ENCODE data around the gene SGK1. TPM values are rescaled to one million over a fixed set of nuclear protein-coding genes. Genes with fewer than 3 reads are reported as not detected.

Gene SGK1
- polyA plus RNA-seq, 2 of the 4 experiments (the other 2 are of a cell fraction) = 41.3 to 131 TPM

- ChIA-PET POLR2A (no interaction called here), CTCF (interaction anchor here (3.2 kb wide), 1 partner anchor 12 kb away, joined by 17 read pairs; no protein-coding TSS in a partner anchor)
- ATAC-seq (no peak), DNase-seq (ENCODE audit: low read depth in 1 of 2, low spot score in 1 of 2) (no peak), FAIRE-seq (no peak)
- 73% methylated on average over 3 of the region's 3 CpGs for WGBS (ENCODE audit: missing lambda C conversion rate)
- Histone ChIP-seq H3K4me1 (peaks cover 18% of the 10 kb centered on the region; the same call in 2 of the 3 replicates), H3K27ac (no peak overlapping the region), H3K9me3 (no peaks in the 10 kb centered on the region), H3K4me2 (no peak overlapping the region), H3K4me3 (no peak overlapping the region)
- TF ChIP-seq TFCP2L1 (CRISPR knock-in tag; IDR thresholded peaks at IDR 0.05) = no peak
- TF ChIP-seq ESRRA (IDR thresholded peaks at IDR 0.05; ENCODE audit: borderline replicate concordance, low read length) = no peak
These were observed 127.0 kb downstream of the SGK1 start for GRCh38 chr6:134190883-134191282.

GRCh38 chr6:134187751-134188150, 130.2 kb downstream of the SGK1 start:
- 59% methylated on average over 3 of the region's 3 CpGs for WGBS (ENCODE audit: missing lambda C conversion rate)
- Histone ChIP-seq H3K4me2 (no peak overlapping the region), H3K4me1 (peaks cover 3% of the 10 kb centered on the region; the same call in 2 of the 3 replicates), H3K4me3 (no peak overlapping the region), H3K27ac (no peak overlapping the region), H3K9me3 (no peaks in the 10 kb centered on the region)
- ChIA-PET CTCF (no interaction called here), POLR2A (no interaction called here)
- no peak for DNase-seq (ENCODE audit: low read depth in 1 of 2, low spot score in 1 of 2)
- no peak for ATAC-seq
- no peak for FAIRE-seq
- TF ChIP-seq NFE2L2 (conservative IDR thresholded peaks at IDR 0.05; ENCODE audit: low read length) (no peak), FOSL2 (IDR thresholded peaks at IDR 0.05) (no peak), FOSL2 (CRISPR knock-in tag; IDR thresholded peaks at IDR 0.05) (no peak), E2F6 (IDR thresholded peaks at IDR 0.05; ENCODE audit: borderline replicate concordance, low read depth) (no peak), USF2 (IDR thresholded peaks at IDR 0.05) (no peak), NR3C1 (IDR thresholded peaks at IDR 0.05) (no peak), CBX2 (IDR thresholded peaks at IDR 0.05; ENCODE audit: borderline replicate concordance, low read depth) (no peak), RAD21 (conservative IDR thresholded peaks at IDR 0.05 in 1 of 2, IDR thresholded peaks at IDR 0.05 in 1 of 2) (no peak), KDM1A (IDR thresholded peaks at IDR 0.05; ENCODE audit: low read depth) (no peak), ZSCAN20 (CRISPR knock-in tag; IDR thresholded peaks at IDR 0.05) (no peak), CBX8 (IDR thresholded peaks at IDR 0.05) (no peak), PHF8 (IDR thresholded peaks at IDR 0.05; ENCODE audit: borderline replicate concordance, low read depth) (no peak), RNF2 (IDR thresholded peaks at IDR 0.05; ENCODE audit: borderline replicate concordance, low read depth) (no peak), POLR2A (IDR thresholded peaks at IDR 0.05; ENCODE audit: low read length) (no peak), JUNB (IDR thresholded peaks at IDR 0.05) (no peak), ZNF302 (CRISPR knock-in tag; IDR thresholded peaks at IDR 0.05) (no peak), REST (IDR thresholded peaks at IDR 0.05) (no peak), RARB (CRISPR knock-in tag; IDR thresholded peaks at IDR 0.05) (no peak)

- no peak overlapping the region for H3K27ac ChIP-seq
- TF ChIP-seq ZNF302 (CRISPR knock-in tag; IDR thresholded peaks at IDR 0.05) (no peak), ZC3H11A (IDR thresholded peaks at IDR 0.05) (no peak), BCL3 (IDR thresholded peaks at IDR 0.05) (no peak), POLR2AphosphoS2 (conservative IDR thresholded peaks at IDR 0.05; ENCODE audit: low read length) (no peak), TP53 (CRISPR knock-in tag; IDR thresholded peaks at IDR 0.05) (no peak), KDM1A (IDR thresholded peaks at IDR 0.05; ENCODE audit: low read depth) (no peak), ELK1 (IDR thresholded peaks at IDR 0.05; ENCODE audit: low read depth, low read length) (no peak), KDM5A (IDR thresholded peaks at IDR 0.05) (no peak)
- POLR2A ChIA-PET = no interaction called here
- FAIRE-seq (no peak), DNase-seq (ENCODE audit: low read depth in 1 of 2, low spot score in 1 of 2) (no peak), ATAC-seq (no peak)
- no peak overlapping the region for H3K4me2 ChIP-seq
- no peak overlapping the region for H3K4me3 ChIP-seq
- WGBS (ENCODE audit: missing lambda C conversion rate) = 51% methylated on average over 2 of the region's 2 CpGs
- H3K4me1 ChIP-seq = peaks cover 9% of the 10 kb centered on the region; the same call in 2 of the 3 replicates
- H3K9me3 ChIP-seq = no peaks in the 10 kb centered on the region
- CTCF ChIA-PET = interaction anchor here (0.6 kb wide), 1 partner anchor 227 kb away, joined by 3 read pairs; no protein-coding TSS in a partner anchor
These were observed 130.8 kb downstream of the SGK1 start for GRCh38 chr6:134187154-134187553.
